ENCODE results near the gene RBCK1.

Gene RBCK1

DNA sequence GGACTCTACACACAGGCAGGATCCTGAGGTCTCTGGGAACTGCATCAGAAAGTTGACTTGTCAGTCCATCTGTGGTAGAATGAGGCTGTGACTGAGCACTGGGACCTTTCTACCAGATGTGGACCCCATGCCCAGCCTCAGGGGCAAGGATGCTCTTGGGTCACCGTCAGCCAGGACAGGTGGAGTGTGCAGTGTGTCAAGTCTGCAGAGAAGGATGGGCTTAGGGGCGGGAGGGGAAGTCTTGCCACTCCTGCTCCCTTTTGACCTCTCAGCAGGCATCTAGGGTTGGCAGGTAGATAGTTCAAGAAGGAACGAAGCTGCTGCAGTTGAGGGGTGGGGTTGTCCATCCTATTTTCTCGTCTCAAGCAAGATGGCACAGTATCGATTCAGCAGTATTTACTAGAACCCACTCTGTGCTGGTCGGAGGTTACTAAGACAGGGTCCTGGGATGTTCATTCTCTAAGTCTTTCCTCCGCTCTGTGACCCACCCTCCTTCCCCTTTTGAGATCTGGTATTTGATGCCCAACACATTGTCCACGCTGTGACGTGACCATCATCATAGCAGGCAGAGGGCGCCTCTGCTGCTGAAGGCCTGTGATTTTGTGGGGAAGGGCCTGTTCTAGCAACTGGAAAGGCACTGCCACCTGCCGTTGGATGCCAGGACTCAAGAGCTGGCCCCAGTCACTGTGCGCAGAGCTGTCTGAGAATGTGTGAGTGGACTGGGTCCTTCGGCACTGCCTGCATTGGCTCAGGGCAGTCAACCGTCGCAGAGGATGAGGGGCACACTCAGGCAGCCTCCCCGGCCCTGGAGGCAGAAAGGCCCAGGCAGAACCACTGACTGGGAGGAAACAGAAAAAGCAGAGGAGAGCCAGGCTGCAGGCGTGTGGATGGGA lies 23.2 kb downstream of the RBCK1 start:
- Histone ChIP-seq H3F3A (ENCODE audit: low read depth) (no peaks in the 10 kb centered on the region), H3K27me3 (ENCODE audit: insufficient read depth, low read length, poor library complexity, severe bottlenecking) (no peaks in the 10 kb centered on the region), H3K9ac (ENCODE audit: low read depth, low read length, poor library complexity, severe bottlenecking) (no peak overlapping the region), H3K9me2 (replicated peaks; ENCODE audit: low read depth, low read length) (no peaks in the 10 kb centered on the region), H3K4me3 (ENCODE audit: low read length, poor library complexity, severe bottlenecking) (no peak overlapping the region), H3K36me3 (ENCODE audit: insufficient read depth, low read length) (peaks cover 31% of the 10 kb centered on the region; the same call in 1 of the 2 replicates), H2AFZ (ENCODE audit: low read length) (no peak overlapping the region), H4K20me1 (ENCODE audit: insufficient read depth, low read length, poor library complexity, severe bottlenecking) (no peaks in the 10 kb centered on the region), H3K4me2 (ENCODE audit: low read depth, low read length, poor library complexity, severe bottlenecking) (no peak overlapping the region), H3K9me3 (ENCODE audit: insufficient read depth, low read depth, low read length) (no peaks in the 10 kb centered on the region), H3K79me2 (ENCODE audit: insufficient read depth, low read length) (0 out of 2 replicates have a peak, but pooled peaks cover 3% of the 10 kb centered on the region), H3K4me1 (ENCODE audit: insufficient read depth, low read length, poor library complexity, severe bottlenecking) (peaks cover 18% of the 10 kb centered on the region)
- TF ChIP-seq, protein P1, sequence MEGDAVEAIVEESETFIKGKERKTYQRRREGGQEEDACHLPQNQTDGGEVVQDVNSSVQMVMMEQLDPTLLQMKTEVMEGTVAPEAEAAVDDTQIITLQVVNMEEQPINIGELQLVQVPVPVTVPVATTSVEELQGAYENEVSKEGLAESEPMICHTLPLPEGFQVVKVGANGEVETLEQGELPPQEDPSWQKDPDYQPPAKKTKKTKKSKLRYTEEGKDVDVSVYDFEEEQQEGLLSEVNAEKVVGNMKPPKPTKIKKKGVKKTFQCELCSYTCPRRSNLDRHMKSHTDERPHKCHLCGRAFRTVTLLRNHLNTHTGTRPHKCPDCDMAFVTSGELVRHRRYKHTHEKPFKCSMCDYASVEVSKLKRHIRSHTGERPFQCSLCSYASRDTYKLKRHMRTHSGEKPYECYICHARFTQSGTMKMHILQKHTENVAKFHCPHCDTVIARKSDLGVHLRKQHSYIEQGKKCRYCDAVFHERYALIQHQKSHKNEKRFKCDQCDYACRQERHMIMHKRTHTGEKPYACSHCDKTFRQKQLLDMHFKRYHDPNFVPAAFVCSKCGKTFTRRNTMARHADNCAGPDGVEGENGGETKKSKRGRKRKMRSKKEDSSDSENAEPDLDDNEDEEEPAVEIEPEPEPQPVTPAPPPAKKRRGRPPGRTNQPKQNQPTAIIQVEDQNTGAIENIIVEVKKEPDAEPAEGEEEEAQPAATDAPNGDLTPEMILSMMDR (conservative IDR thresholded peaks at IDR 0.05; ENCODE audit: low read length), result peak; percentile 97
- no peak for TF ChIP-seq EZH2phosphoT487 (IDR thresholded peaks at IDR 0.05; ENCODE audit: borderline replicate concordance)

DNA sequence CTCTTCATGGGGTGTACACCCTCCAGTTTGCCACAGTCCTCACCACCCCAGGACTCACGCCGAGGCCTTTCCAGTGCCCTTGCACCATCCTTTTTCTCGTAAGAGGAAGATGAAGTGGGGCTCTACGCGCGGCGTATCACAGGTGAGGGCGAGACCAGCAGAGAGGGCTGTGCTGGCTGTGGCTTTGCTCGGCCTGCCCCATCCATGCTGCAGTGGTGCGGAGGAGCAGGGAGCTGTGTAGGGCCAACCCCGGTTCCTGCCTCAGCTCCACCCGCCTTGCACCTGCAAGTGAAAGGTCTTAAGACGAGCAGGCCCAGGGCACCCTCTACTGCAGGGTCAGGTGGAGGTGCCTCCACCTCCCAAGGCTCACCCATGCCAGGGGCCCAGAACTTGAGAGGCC lies 24.1 kb downstream of the RBCK1 start:
- Histone ChIP-seq H3K27me3 (ENCODE audit: insufficient read depth, low read length, poor library complexity, severe bottlenecking) (no peaks in the 10 kb centered on the region), H2AFZ (ENCODE audit: low read length) (no peak overlapping the region), H3K9me3 (ENCODE audit: insufficient read depth, low read depth, low read length) (no peaks in the 10 kb centered on the region), H3K4me2 (ENCODE audit: low read depth, low read length, poor library complexity, severe bottlenecking) (no peak overlapping the region), H3K79me2 (ENCODE audit: insufficient read depth, low read length) (0 out of 2 replicates have a peak, but pooled peaks cover 6% of the 10 kb centered on the region), H3K36me3 (ENCODE audit: insufficient read depth, low read length) (peaks cover 36% of the 10 kb centered on the region; the same call in 1 of the 2 replicates), H3K4me3 (ENCODE audit: low read length, poor library complexity, severe bottlenecking) (no peak overlapping the region), H3K9ac (ENCODE audit: low read depth, low read length, poor library complexity, severe bottlenecking) (no peak overlapping the region), H3K9me2 (replicated peaks; ENCODE audit: low read depth, low read length) (no peaks in the 10 kb centered on the region), H4K20me1 (ENCODE audit: insufficient read depth, low read length, poor library complexity, severe bottlenecking) (no peaks in the 10 kb centered on the region), H3K4me1 (ENCODE audit: insufficient read depth, low read length, poor library complexity, severe bottlenecking) (peaks cover 24% of the 10 kb centered on the region), H3F3A (ENCODE audit: low read depth) (0 out of 2 replicates have a peak, but pooled peaks cover under 1% of the 10 kb centered on the region)
- TF ChIP-seq EZH2phosphoT487 (IDR thresholded peaks at IDR 0.05; ENCODE audit: borderline replicate concordance), result no peak
- TF ChIP-seq, protein P1 (conservative IDR thresholded peaks at IDR 0.05; ENCODE audit: low read length), result no peak

DNA sequence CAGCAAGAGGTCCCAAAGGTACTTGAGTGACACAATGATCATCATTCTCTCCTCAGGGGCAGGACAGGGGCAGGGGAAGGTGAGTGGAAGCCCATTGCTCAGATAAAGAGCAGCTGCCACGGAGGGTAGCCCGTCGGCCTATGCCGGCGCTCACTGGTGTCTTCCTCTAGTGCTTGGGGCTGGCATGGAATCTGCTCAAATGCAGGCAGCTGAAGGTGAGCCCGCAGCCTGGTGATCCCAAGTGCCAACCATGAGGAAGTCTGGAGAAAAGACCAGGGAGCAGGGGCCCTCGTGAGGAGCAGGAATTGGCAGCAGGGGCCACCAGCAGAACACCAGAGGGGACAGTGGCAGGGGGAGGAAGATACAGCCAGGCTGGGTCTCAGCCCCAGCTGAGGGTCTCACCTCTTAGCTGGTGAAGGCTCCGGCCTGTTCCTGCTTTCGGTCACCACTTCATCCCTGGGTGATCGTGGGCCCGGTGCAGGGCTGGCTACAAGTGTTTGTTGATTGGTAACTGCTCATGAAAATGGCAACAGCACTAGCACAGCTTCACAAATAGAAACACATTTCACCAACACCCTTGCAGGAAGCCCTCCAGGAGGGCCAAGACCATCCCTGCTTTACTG lies 24.7 kb downstream of the RBCK1 start:
- Histone ChIP-seq H2AFZ (ENCODE audit: low read length) (no peak overlapping the region), H3K9me3 (ENCODE audit: insufficient read depth, low read depth, low read length) (no peaks in the 10 kb centered on the region), H4K20me1 (ENCODE audit: insufficient read depth, low read length, poor library complexity, severe bottlenecking) (no peaks in the 10 kb centered on the region), H3K4me3 (ENCODE audit: low read length, poor library complexity, severe bottlenecking) (no peak overlapping the region), H3F3A (ENCODE audit: low read depth) (peaks cover 5% of the 10 kb centered on the region; the same call in 1 of the 2 replicates), H3K4me2 (ENCODE audit: low read depth, low read length, poor library complexity, severe bottlenecking) (no peak overlapping the region), H3K9me2 (replicated peaks; ENCODE audit: low read depth, low read length) (no peaks in the 10 kb centered on the region), H3K4me1 (ENCODE audit: insufficient read depth, low read length, poor library complexity, severe bottlenecking) (peaks cover 30% of the 10 kb centered on the region), H3K27me3 (ENCODE audit: insufficient read depth, low read length, poor library complexity, severe bottlenecking) (no peaks in the 10 kb centered on the region), H3K36me3 (ENCODE audit: insufficient read depth, low read length) (peaks cover 41% of the 10 kb centered on the region; the same call in 1 of the 2 replicates), H3K9ac (ENCODE audit: low read depth, low read length, poor library complexity, severe bottlenecking) (peak overlapping the region; percentile 36), H3K79me2 (ENCODE audit: insufficient read depth, low read length) (0 out of 2 replicates have a peak, but pooled peaks cover 6% of the 10 kb centered on the region)
- no peak for TF ChIP-seq EZH2phosphoT487 (IDR thresholded peaks at IDR 0.05; ENCODE audit: borderline replicate concordance)
- TF ChIP-seq, protein P1 (conservative IDR thresholded peaks at IDR 0.05; ENCODE audit: low read length), result no peak
